Thyroid gland (tissue), 4 donors: ENCODE measurements around the gene DLL1. TPM values are rescaled to one million over a fixed set of nuclear protein-coding genes. Genes with fewer than 3 reads are reported as not detected.
A peak's percentile ranks its signal among the peaks of the same experiment; 100 is the strongest.

ENCODE experiments used
- DNase-seq, 2 donors: peaks; one replicate each; pipeline ENCODE4 v3.0.0-alpha.2; 2019
- H3K27ac ChIP-seq, 3 donors: fragments of 200-600 bp; sonication (generic); 1 replicate in 2 of 3; 2 replicates in 1 of 3; pipeline ENCODE4 v1.5.1; 2016 to 2019; ENCODE audit warnings: mild to moderate bottlenecking in 1 of 3, moderate library complexity in 1 of 3
- H3K27me3 ChIP-seq: fragments of 200-600 bp; sonication (generic); one replicate; pipeline ENCODE4 v1.5.1; 2019
- H3K36me3 ChIP-seq, 2 donors: fragments of 200-600 bp; sonication (generic); one replicate each; pipeline ENCODE4 v1.5.1; 2016 to 2019
- H3K4me1 ChIP-seq, 2 donors: fragments of 200-600 bp; sonication (generic); one replicate each; pipeline ENCODE4 v1.5.1; 2017 to 2019
- H3K4me3 ChIP-seq, 3 donors: fragments of 200-600 bp; sonication (generic); replicated peaks in 1 of 3; 1 replicate in 2 of 3; 2 replicates in 1 of 3; pipeline ENCODE4 v1.5.1; 2016; ENCODE audit warnings: mild to moderate bottlenecking in 1 of 3
- H3K9me3 ChIP-seq: fragments of 200-600 bp; sonication (generic); one replicate; pipeline ENCODE4 v1.5.1; 2017
- POLR2A ChIP-seq, 2 donors: fragments of 450-650 bp; IDR thresholded peaks; one replicate each; pipeline ENCODE4 v1.6.1; 2017; ENCODE audit warnings: antibody characterized with exemption in 2 of 2, mild to moderate bottlenecking in 2 of 2, moderate library complexity in 1 of 2
- WGBS, 2 donors: methylation state at CpG; one replicate each; pipeline ENCODE4 v1.1.5; 2017; 5-methylcytosine and 5-hydroxymethylcytosine counted together
- intact Hi-C: fragments of 100-400 bp; cut with DNase I; formaldehyde crosslinking; loops from one replicate; pipeline ENCODE4 v1.15.1; 2023
- total RNA-seq, 4 donors: library from RNA; depleted of rRNA; stranded (reverse); fragments of >200 nt; gene quantifications; one replicate each; pipeline ENCODE4 v1.2.3, GENCODE V29; 2016
- TF ChIP-seq, protein P1 (sequence below), 6 experiments: fragments of 200-600 bp in 3 of 6; fragments of 450-650 bp in 3 of 6; sonication (generic) in 3 of 6; IDR thresholded peaks; one replicate each; pipeline ENCODE4 v1.5.1; 2016 to 2019; ENCODE audit warnings: antibody characterized with exemption in 6 of 6, mild to moderate bottlenecking in 2 of 6, inconsistent platforms in 1 of 6, moderate library complexity in 1 of 6

DLL1 gene
- total RNA-seq, 4 donors from 2014 or later = 6.6 to 14.9 (median 11.5) TPM

GRCh38 chr6:170282512-170283158 is 8.2 kb downstream of the DLL1 start:
- no peak for TF ChIP-seq POLR2A (IDR thresholded peaks at IDR 0.05)
- TF ChIP-seq, protein P1, sequence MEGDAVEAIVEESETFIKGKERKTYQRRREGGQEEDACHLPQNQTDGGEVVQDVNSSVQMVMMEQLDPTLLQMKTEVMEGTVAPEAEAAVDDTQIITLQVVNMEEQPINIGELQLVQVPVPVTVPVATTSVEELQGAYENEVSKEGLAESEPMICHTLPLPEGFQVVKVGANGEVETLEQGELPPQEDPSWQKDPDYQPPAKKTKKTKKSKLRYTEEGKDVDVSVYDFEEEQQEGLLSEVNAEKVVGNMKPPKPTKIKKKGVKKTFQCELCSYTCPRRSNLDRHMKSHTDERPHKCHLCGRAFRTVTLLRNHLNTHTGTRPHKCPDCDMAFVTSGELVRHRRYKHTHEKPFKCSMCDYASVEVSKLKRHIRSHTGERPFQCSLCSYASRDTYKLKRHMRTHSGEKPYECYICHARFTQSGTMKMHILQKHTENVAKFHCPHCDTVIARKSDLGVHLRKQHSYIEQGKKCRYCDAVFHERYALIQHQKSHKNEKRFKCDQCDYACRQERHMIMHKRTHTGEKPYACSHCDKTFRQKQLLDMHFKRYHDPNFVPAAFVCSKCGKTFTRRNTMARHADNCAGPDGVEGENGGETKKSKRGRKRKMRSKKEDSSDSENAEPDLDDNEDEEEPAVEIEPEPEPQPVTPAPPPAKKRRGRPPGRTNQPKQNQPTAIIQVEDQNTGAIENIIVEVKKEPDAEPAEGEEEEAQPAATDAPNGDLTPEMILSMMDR (IDR thresholded peaks at IDR 0.05) = no peak
- intact Hi-C loops = no loop called here
- no peaks in the 10 kb centered on the region for H3K27me3 ChIP-seq
- H3K9me3 ChIP-seq = no peaks in the 10 kb centered on the region
- peaks cover 5 to 10% of the 10 kb centered on the region in 2 donors for H3K36me3 ChIP-seq
- 92% methylated on average over 28 of the region's 28 CpGs for WGBS, 2 donors
- no peak overlapping the region for H3K27ac ChIP-seq
- H3K4me3 ChIP-seq = no peak overlapping the region
- no peak for DNase-seq
- H3K4me1 ChIP-seq = peaks cover 0 to 6% of the 10 kb centered on the region in 2 donors

GRCh38 chr6:170281331-170282292 is 9.3 kb downstream of the DLL1 start:
- H3K9me3 ChIP-seq = no peaks in the 10 kb centered on the region
- H3K4me3 ChIP-seq = no peak overlapping the region
- 93 to 95% methylated on average over 48 of the region's 48 CpGs for WGBS, 2 donors
- peaks cover 0 to 4% of the 10 kb centered on the region in 2 donors for H3K4me1 ChIP-seq
- no peak for TF ChIP-seq POLR2A (IDR thresholded peaks at IDR 0.05)
- TF ChIP-seq, protein P1 (IDR thresholded peaks at IDR 0.05) = no peak
- H3K36me3 ChIP-seq = peaks cover 5 to 10% of the 10 kb centered on the region in 2 donors
- intact Hi-C loops = no loop called here
- no peak overlapping the region for H3K27ac ChIP-seq
- no peak for DNase-seq
- no peaks in the 10 kb centered on the region for H3K27me3 ChIP-seq

GRCh38 chr6:170280689-170281045 is 10.2 kb downstream of the DLL1 start:
- H3K27me3 ChIP-seq = no peaks in the 10 kb centered on the region
- no peak overlapping the region for H3K27ac ChIP-seq
- no peak for DNase-seq
- intact Hi-C loops = no loop called here
- peaks cover 5 to 10% of the 10 kb centered on the region in 2 donors for H3K36me3 ChIP-seq
- TF ChIP-seq, protein P1 (IDR thresholded peaks at IDR 0.05) = no peak
- TF ChIP-seq POLR2A (IDR thresholded peaks at IDR 0.05) = no peak
- peaks cover 3 to 12% of the 10 kb centered on the region in 2 donors for H3K4me1 ChIP-seq
- WGBS, 2 donors = 79 to 90% methylated on average over 23 of the region's 23 CpGs
- H3K4me3 ChIP-seq = no peak overlapping the region
- no peaks in the 10 kb centered on the region for H3K9me3 ChIP-seq

- DNase-seq = peak; percentile 53 to 58
- Histone ChIP-seq H3K9me3 (no peaks in the 10 kb centered on the region), H3K27me3 (no peaks in the 10 kb centered on the region), H3K4me3 (no peak overlapping the region), H3K27ac (peak overlapping the region in 1 of 3 donors; percentile 15), H3K36me3 (peaks cover 0 to 10% of the 10 kb centered on the region in 2 donors), H3K4me1 (peaks cover 4 to 14% of the 10 kb centered on the region in 2 donors)
- intact Hi-C loops = no loop called here
- 52 to 61% methylated on average over 36 of the region's 36 CpGs for WGBS, 2 donors
- TF ChIP-seq, protein P1 (IDR thresholded peaks at IDR 0.05) = no peak
- no peak for TF ChIP-seq POLR2A (IDR thresholded peaks at IDR 0.05)
These were observed 10.7 kb downstream of the DLL1 start for GRCh38 chr6:170279977-170280688.
